HEK293 (cell line): ENCODE data around the gene CMIP.

Experiments
- CTCF ChIP-seq: fragments of 450-650 bp; formaldehyde crosslinking; IDR thresholded peaks from 2 replicates; pipeline ENCODE4 v1.5.1; 2016; ENCODE audit warnings: missing biosample characterization, missing genetic modification characterization
- HOXA7 ChIP-seq: sonication (generic); formaldehyde crosslinking; IDR thresholded peaks from 2 replicates; pipeline ENCODE4 v1.8.1; 2022; ENCODE audit warnings: missing genetic modification reagents, borderline replicate concordance
- PRDM2 ChIP-seq: fragments of 450-650 bp; formaldehyde crosslinking; IDR thresholded peaks from 2 replicates; pipeline ENCODE4 v1.5.1; 2016; ENCODE audit warnings: missing biosample characterization, missing genetic modification characterization, borderline replicate concordance
- ZBTB7A ChIP-seq: fragments of 450-650 bp; formaldehyde crosslinking; IDR thresholded peaks from 2 replicates; pipeline ENCODE4 v1.5.1; 2016; ENCODE audit warnings: low read depth, missing biosample characterization, missing genetic modification characterization
- ZNF121 ChIP-seq: fragments of 450-650 bp; formaldehyde crosslinking; IDR thresholded peaks from 2 replicates; pipeline ENCODE4 v1.5.1; 2016; ENCODE audit warnings: missing biosample characterization, missing genetic modification characterization

- no peak for TF ChIP-seq CTCF (tag by site-specific recombination)
- TF ChIP-seq ZNF121 (tag by site-specific recombination) = no peak
- TF ChIP-seq PRDM2 (tag by site-specific recombination) = no peak
- TF ChIP-seq ZBTB7A (tag by site-specific recombination) = no peak
- TF ChIP-seq HOXA7 (CRISPR knock-in tag) = no peak
Observed at GRCh38 chr16:81607006-81607405, 162.4 kb downstream of the CMIP start.
